Panc1 (cell line): ENCODE measurements around the gene ZYX.
"Not testable (repeated sequence)": the region's sequence is repeated elsewhere in the genome, so short reads cannot be mapped to it uniquely, and the experiment has no call there.

Source experiments
- CTCF ChIP-seq: fragments of 450-650 bp; IDR thresholded peaks from 2 replicates; pipeline ENCODE4 v1.5.1; 2017; ENCODE audit warnings: mild to moderate bottlenecking
- POLR2AphosphoS5 ChIP-seq: IDR thresholded peaks from 2 replicates; pipeline ENCODE4 v1.6.1; 2012; ENCODE audit warnings: mild to moderate bottlenecking, low read depth, low read length, moderate library complexity
- REST ChIP-seq, 2 experiments: IDR thresholded peaks; 2 replicates each; pipeline ENCODE4 v1.6.1; 2011 to 2012; ENCODE audit warnings: low read depth in 2 of 2, control low read depth in 1 of 2, low read length in 1 of 2, mild to moderate bottlenecking in 1 of 2, moderate library complexity in 1 of 2; ENCODE audit not compliant: insufficient read depth in 1 of 2
- SIN3A ChIP-seq: IDR thresholded peaks from 2 replicates; pipeline ENCODE4 v1.6.1; 2012; ENCODE audit warnings: low read depth, mild to moderate bottlenecking, low read length, moderate library complexity, borderline replicate concordance; ENCODE audit not compliant: insufficient read depth
- TCF7L2 ChIP-seq: IDR thresholded peaks from 2 replicates; pipeline ENCODE4 v1.6.1; 2011; ENCODE audit warnings: mild to moderate bottlenecking, low read depth, low read length, inconsistent platforms

GRCh38 chr7:143420624-143421023 lies 39.5 kb downstream of the ZYX start:
- TF ChIP-seq CTCF; REST (IDR thresholded peaks at IDR 0.05; ENCODE audit: insufficient read depth in 1 of 2, low read depth in 2 of 2, low read length in 1 of 2); POLR2AphosphoS5; SIN3A; TCF7L2: not testable (repeated sequence)
